ENCODE measurements around the gene NUP62.
A peak's percentile ranks its signal among the peaks of the same experiment; 100 is the strongest.
"Not testable (repeated sequence)": the region's sequence is repeated elsewhere in the genome, so short reads cannot be mapped to it uniquely, and the experiment has no call there.

The NUP62 gene

GRCh38 chr19:49951806-49952478, 22.6 kb upstream of the NUP62 start:
- DNase-seq (ENCODE audit: low spot score) = no peak

- DNase-seq (ENCODE audit: low spot score) = no peak
Measured at GRCh38 chr19:49950956-49951526, 21.7 kb upstream of the NUP62 start.

GRCh38 chr19:49950590-49950948, 21.3 kb upstream of the NUP62 start:
- DNase-seq (ENCODE audit: low spot score) = no peak

- DNase-seq (ENCODE audit: low spot score) = no peak
Measured at GRCh38 chr19:49949742-49950589, 20.7 kb upstream of the NUP62 start.

GRCh38 chr19:49946415-49946814, 17.1 kb upstream of the NUP62 start:
- no peak for DNase-seq (ENCODE audit: low spot score)

GRCh38 chr19:49944567-49944966, 15.3 kb upstream of the NUP62 start:
- DNase-seq (ENCODE audit: low spot score) = not testable (repeated sequence)

GRCh38 chr19:49940482-49940791, 11.1 kb upstream of the NUP62 start:
- DNase-seq (ENCODE audit: low spot score) = no peak

GRCh38 chr19:49939721-49940481, 10.6 kb upstream of the NUP62 start:
- no peak for DNase-seq (ENCODE audit: low spot score)

GRCh38 chr19:49938662-49939061, 9.4 kb upstream of the NUP62 start:
- no peak for DNase-seq (ENCODE audit: low spot score)

GRCh38 chr19:49937750-49938381, 8.6 kb upstream of the NUP62 start:
- DNase-seq (ENCODE audit: low spot score) = peak; percentile 79

- DNase-seq (ENCODE audit: low spot score) = no peak
Measured at GRCh38 chr19:49936549-49936948, 7.2 kb upstream of the NUP62 start.

- DNase-seq (ENCODE audit: low spot score) = no peak
Measured at GRCh38 chr19:49933643-49934042, 4.3 kb upstream of the NUP62 start.

- DNase-seq (ENCODE audit: low spot score) = no peak
Measured at GRCh38 chr19:49932731-49933131, 3.4 kb upstream of the NUP62 start.

GRCh38 chr19:49932041-49932451, 2.7 kb upstream of the NUP62 start:
- no peak for DNase-seq (ENCODE audit: low spot score)

- no peak for DNase-seq (ENCODE audit: low spot score)
Measured at GRCh38 chr19:49931293-49932040, 2.2 kb upstream of the NUP62 start.

- no peak for DNase-seq (ENCODE audit: low spot score)
Measured at GRCh38 chr19:49930483-49931011, 1.2 kb upstream of the NUP62 start.

- DNase-seq (ENCODE audit: low spot score) = peak; percentile 96
Measured at GRCh38 chr19:49929611-49930482, 543 bp upstream of the NUP62 start.

GRCh38 chr19:49927526-49928264, 1.6 kb downstream of the NUP62 start:
- DNase-seq (ENCODE audit: low spot score) = no peak

- no peak for DNase-seq (ENCODE audit: low spot score)
Measured at GRCh38 chr19:49926515-49926914, 2.8 kb downstream of the NUP62 start.
